ENCODE results near the gene GPX4.
"Not testable (repeated sequence)": the region's sequence is repeated elsewhere in the genome, so short reads cannot be mapped to it uniquely, and the experiment has no call there.

Gene GPX4

DNA sequence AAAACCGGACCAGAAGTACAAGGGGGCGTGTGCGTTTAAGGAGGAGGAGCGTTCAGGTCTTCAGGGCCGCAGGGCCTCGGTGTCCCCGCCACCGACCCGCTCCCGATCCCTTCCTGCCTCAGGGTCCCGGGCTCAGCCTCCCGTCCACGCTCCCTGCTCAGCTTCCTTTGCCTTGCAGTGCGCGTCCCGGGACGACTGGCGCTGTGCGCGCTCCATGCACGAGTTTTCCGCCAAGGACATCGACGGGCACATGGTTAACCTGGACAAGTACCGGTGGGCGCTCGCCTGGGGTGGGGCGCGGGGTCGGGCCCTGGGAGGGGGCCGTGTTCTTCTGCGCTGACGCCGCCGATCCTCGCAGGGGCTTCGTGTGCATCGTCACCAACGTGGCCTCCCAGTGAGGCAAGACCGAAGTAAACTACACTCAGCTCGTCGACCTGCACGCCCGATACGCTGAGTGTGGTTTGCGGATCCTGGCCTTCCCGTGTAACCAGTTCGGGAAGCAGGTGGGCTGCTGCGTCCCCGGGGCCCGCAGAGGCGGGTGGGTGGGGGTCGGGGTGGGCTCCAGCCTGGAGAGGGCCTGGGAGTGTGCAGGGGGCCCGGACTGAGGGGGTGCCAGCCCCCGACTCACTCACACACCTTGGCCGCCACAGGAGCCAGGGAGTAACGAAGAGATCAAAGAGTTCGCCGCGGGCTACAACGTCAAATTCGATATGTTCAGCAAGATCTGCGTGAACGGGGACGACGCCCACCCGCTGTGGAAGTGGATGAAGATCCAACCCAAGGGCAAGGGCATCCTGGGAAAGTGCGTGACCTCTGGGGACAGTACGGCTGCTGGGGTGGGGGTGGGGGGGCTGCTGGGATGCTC, 1.4 kb downstream of the GPX4 start:
- DNase-seq, result no peak

DNA sequence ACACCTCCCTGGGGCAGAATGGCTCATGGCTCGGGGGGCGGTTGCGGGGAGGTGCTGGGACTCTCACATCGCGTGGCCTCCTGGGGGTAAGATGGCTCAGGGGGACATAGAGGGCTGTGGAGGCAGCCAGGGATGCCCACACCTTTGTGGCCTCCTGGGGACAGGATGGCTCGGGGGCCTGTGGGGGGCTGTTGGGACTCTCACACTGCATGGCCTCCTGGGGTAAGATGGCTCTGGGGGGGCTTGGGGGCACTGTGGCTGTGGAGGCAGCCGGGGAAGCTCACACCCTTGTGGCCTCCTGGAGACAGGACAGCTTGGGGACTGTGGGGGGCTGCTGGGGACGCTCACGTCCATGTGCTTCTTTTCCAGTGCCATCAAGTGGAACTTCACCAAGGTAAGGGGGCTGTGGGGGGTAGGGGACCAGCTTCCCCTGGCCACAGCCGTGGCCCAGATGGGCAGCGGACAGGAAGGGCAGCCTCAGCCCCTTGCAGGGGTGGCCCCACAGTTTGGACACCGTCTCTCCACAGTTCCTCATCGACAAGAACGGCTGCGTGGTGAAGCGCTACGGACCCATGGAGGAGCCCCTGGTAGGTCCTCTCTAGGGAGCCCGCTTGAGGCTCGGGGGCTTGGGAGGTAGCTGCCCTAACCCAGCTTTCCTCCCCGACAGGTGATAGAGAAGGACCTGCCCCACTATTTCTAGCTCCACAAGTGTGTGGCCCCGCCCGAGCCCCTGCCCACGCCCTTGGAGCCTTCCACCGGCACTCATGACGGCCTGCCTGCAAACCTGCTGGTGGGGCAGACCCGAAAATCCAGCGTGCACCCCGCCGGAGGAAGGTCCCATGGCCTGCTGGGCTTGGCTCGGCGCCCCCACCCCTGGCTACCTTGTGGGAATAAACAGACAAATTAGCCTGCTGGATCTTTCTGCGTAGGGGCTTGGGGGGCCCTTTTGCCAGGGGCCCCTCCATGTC, 2.4 kb downstream of the GPX4 start:
- DNase-seq, result no peak

DNA sequence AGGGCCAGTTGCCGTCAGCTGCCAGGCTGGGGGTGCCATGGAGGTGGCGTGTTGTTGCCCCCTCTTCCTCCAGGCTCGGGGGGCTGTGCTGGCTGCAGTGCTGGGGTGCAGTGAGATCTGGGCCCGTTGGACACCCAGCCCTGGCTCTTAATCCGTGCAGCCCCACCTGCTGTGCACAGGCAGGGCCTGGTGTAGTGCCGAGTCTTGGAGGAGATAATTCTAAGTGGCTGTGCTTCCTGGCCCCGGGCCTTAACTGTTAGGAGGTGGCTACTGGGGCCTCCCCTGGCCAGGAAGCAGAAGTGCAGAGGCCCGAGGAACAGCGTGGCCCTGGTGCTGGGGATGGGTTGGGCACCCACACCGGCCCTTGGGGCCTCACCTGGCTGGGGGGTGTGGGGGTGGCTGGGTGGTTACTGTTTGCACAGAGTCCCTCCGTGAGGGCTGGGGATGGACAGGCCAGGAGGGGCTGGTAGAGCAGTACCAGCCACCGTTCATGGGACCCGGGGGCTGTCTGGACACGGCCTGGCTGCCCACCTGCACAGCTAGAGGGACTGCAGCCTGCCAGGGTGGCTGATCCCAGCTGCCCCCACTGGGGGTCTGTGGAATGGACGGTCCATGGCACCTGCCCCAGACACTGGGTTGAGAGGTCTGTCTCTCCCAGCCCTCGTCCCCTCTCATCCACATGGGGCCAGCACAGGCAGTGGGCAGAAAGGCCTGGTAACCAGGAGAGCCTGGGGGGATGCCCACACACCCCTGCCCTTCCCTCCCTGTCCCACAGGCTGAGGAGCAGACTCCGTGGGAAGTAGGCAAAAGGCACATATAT, 3.3 kb downstream of the GPX4 start:
- DNase-seq, result no peak

DNA sequence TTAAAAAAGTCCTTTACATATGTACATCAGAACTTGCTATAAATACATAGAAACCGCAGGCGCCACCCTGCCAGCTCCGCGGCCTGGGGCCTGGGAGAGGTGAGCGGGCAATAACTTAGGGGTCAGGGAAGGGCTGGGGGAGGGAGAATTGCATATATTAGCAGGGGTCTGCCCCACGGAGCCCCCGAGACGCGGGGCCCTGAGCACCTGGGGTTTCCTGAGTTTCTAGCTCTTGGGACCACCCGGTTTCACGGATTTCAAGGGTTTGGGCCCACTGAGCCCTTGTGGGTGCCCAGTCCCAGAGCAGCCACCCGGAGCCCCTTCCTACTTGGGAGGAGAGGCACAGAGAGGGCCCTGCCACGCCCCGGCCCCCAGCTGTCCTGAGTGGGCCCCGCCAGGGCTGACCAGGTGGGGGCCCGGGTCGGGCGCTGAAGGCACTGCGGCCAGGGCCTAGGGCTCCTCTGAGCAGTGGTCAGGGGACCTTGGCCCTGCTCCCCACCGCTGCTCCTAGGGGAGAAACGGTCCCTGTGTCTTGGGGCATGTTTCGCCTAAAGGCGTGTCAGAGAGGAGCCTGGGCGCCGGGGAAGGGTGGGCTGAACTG, 4.0 kb downstream of the GPX4 start:
- no peak for DNase-seq

DNA sequence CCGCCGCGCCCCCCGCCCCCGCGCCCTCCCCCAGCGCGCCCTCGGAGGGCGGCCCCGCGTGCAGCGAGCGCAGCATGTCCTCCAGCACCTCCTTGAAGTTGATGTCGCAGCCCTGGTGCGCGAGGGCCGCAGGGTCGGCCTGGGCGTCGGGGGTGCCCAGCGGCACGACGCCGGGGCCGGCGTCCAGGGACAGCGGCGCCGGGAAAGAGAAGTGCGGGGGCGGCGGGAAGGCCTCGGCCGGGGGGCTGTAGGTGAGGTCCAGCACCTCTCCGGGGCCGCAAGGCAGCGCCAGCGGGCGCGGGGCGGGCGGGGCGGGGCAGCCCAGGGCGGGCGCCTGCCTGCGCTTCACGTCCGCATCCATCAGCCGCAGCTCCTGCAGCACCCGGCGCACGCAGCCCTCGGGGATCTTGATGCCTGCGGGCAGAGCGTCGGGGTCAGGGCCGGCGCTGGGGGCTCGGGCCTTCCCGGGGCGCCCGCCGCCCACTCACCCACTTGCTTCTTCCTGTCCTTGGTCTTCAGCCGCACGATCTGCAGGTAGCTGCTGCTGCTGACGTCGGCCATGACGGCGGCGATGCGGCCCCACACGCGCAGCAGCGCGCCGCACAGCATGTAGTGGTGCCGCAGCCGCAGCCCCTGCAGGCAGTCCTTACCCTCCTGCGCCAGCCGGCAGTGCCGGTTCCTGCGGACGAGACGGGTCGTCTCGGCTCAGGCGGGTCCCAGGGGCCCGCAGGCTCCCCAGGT, 4.7 kb downstream of the GPX4 start:
- no peak for DNase-seq

DNA sequence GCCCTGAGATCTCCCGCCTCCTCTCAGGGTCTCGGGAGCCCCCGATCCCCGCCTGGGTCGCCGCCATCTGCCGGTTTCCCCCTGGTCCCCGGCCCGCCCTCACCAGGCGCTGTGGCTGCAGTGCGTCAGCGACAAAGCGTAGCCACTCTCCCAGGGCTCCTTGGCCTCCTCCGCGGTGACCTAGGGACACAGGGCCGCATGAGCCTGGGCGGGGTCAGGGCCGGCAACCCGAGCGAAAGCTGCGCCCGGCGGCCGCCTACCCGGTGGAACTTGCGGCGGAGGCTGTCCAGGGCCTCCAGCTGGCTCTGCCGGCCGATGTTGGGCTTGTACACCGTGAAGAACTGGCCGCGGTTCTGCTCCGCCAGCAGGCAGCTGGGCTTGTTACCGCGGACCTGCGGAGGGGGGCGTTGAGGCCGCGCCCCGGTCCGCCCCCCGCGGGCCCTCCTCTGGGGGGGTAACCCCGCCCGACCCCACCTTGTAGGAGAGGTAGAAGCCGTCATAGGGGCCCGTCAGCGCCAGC, 5.3 kb downstream of the GPX4 start:
- DNase-seq, result no peak

DNA sequence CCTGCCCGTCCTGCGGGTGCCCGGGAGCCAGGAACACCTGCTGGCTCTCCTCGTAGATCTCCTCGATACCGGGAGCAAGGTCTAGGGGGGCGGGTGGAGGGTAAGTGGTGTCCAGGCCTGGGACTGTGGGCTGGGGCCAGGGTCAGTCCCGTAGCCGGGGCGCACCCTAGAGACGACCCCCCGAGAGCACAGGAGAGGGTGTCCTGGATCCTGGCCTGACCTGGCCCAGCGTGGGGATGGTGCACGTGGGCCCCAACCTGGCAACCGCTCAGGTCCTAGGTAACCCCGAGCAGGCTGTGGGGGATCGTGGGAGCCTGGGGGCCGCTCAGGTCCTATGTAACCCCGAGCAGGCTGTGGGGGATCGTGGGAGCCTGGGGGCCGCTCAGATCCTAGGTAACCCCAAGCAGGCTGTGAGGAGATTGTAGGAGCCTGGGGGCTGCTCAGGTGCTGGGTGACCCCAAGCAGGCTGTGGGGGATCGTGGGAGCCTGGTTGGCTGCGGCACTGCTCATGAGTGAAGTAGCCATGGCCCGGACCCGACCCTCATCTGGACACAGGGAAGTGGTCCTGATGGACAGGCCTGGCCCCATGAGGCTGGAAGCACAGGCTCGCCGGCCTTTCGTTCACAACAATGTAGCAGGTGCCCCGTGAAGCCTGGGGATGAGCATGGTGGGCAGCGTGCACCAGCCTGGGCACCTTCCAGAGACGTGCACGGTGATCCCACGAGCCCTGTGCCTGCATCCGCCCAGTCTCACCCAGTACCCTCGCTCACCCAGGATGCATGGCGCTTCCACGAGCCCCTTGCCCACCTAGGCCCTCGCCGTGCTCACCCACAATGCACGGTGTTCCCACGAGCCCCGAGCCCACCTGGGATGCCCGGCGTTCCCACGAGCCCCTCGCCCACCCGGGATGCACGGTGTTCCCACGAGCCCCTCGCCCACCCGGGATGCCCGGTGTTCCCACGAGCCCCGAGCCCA, 6.2 kb downstream of the GPX4 start:
- no peak for DNase-seq

DNA sequence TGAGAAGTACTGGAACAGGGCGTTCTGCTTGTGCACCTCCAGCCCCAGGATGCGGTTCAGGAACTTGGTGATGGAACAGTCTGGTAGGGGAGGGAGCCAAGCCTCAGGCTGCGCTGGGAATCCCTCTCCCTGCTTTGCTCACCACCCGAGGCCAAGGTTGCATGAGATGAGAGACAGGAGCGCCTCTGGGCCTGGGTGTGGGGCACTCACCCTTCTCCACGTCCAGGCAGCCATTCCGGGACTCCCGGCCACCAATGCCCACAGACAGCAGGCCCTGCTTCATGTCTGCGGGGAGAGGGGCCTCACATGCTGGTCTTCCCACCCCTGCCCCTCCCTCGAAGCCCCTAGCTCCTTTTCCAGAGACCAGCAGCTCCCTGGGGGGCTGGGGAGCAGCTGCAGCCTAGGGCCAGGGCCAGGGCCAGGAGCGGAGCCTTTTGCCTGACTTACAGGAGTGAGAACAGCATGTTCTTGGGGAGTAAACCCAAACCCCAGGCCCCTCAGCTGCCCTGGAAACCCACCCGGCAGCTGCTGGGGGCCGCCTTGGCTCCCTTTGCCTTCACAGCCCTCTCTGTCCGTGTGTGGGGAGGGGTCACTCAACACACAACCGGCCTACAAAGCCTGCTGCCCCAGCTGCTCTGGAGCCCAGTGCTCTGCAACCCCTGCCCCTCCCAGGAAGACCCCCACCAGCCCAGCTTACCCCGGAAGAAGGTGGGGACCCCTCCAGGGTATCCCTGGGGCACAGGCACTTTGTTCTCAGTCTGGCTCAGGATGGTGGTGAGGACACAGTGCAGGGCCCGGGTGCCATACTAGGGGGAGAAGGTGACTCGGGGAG, 7.2 kb downstream of the GPX4 start:
- no peak for DNase-seq

DNA sequence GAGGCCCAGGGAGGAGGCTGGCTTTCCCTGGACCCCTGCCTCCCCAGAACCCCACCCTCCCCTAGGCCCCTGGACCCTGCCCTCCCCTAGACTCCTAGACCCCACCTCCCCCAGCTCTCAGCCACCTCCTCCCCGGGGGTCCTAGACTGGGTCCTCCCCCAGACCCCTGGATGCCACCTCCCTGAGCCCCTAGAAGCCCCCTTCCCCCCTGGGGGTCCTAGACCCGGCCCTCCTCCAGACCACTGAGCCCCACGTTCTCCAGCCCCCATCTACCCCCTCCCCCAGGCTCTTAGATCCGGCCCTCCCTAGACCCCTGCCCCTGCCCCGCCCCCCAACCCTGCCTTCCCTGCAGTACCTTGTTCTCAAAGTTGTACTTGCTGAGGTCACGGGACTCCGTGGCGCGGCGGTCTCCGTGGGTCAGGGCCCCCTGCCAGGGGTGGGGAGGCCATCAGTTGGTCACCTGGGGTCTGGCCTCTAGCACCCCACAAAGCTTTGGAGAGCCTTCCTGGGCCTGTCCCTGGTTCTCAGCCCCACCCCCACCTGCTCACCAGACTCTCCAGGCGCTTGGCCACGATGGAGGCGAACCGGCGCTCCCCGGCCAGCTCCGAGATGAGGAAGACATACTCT, 8.0 kb downstream of the GPX4 start:
- no peak for DNase-seq

DNA sequence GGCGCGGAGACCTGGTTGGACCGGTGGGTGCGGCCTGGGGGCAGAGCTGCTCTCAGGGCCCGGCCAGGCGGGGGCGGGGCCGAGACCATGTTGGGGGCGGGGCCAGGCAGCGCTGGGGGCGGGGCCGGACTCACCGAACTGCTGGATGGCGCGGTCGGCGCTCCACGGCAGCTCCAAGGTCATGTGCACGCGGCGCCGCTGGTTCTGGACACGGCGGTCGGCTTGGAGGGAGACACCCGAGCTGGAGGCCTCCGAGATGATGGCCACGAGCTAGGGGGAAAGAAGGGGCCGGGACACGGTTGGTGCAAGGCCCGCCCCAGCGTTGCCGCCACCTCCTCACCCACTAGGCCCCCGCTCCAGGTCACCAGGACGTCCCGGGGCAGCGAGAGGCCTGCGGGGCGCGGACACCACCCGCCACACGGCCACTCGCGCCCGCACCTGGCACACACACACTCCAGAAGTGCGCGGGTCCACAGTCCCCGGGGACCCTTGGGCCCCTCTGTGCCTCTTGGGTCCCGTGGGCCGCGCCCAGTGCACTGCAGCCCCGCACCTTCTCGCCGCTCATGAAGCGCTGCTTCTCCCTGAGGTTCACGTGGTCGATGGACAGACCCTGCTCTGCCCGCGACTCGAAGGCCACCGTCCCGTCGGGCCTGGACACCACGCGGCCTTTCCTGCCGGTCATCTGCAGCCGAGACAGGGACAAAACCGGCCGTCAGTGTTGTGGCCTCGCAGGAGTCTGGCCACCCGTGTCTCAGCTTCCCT, 8.7 kb downstream of the GPX4 start:
- no peak for DNase-seq

DNA sequence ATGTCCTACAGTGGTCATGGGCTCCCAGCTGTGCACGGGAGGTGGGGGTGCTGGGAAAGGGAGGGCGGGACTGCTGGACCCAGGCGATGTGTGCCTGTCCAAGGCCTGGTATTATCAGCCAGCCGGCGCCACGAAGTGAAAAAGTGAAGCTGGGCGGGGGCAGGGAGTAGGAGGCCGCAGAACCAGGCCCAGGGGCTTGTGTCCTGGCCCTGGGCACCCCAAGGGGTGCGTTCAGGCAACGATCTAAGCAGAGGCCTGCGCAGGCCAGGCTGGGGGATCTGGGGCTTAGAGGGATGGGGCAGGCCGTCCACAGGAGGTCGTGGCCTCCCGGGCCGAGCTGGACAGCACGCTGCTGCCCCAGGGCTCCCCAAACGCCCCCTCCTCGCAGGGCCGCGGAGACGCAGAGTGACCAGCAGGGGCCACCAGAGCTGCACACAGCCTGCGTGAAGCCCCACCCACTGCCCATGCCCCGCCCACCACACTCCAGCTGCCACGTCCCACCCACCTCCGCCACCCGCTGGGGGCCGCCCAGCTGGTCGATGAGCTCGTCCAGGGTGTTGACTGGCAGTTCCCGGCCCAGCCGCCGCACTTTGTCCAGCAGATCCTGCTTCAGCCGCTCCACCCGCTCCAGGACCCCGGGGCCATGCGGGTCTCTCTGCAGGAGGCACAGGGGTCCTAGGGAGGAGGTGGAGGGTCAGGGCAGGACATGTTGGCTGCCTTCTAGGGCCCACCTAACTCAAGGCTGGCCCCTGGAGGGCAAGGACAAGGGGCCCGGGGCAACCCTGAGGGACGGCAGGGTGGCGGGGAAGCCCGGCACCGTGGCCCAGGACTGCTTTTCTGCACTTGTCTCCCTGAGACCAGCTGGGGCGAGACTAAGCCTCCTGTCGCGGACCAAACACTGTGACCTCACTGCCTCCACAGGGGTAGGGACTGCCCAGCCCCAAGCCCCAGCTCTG, 9.5 kb downstream of the GPX4 start:
- peak; percentile 88 for DNase-seq

DNA sequence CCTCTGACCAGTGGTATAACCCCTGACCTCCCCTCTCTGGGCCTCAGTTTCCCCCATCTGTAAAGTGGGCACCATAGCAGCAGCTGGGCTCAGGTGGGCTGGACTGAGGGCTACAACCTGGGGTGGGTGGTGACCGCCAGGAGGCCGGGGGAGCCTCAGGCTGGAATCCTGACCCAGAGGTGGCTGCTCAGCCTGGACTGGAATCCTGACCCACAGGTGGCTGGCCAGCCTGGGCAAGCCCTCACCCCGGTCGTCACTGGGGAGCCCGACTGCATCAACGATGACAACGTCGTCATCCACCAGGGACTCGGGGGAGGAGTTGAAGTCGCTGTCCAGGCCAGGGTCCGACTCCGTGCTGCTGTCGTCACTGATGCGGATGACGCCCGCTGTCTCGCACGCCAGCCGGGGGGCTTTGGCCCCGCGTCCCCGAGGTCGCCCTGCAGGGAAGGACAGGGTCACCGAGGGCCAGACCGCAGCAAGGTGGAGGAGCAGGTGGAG, 10.2 kb downstream of the GPX4 start:
- no peak for DNase-seq

DNA sequence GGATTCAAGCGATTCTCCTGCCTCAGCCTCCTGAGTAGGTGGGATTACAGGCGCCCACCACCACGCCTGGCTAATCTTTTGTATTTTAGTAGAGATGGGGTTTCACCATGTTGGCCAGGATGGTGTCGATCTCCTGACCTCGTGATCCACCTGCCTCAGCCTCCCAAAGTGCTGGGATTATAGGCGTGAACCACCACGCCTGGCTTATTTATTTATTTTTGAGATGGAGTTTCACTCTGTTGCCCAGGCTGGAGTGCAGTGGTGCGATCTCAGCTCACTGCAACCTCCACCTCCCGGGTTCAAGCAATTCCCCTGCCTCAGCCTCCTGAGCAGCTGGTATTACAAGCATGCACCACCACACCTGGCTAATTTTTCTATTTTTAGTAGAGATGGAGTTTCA, 10.9 kb downstream of the GPX4 start:
- not testable (repeated sequence) for DNase-seq

DNA sequence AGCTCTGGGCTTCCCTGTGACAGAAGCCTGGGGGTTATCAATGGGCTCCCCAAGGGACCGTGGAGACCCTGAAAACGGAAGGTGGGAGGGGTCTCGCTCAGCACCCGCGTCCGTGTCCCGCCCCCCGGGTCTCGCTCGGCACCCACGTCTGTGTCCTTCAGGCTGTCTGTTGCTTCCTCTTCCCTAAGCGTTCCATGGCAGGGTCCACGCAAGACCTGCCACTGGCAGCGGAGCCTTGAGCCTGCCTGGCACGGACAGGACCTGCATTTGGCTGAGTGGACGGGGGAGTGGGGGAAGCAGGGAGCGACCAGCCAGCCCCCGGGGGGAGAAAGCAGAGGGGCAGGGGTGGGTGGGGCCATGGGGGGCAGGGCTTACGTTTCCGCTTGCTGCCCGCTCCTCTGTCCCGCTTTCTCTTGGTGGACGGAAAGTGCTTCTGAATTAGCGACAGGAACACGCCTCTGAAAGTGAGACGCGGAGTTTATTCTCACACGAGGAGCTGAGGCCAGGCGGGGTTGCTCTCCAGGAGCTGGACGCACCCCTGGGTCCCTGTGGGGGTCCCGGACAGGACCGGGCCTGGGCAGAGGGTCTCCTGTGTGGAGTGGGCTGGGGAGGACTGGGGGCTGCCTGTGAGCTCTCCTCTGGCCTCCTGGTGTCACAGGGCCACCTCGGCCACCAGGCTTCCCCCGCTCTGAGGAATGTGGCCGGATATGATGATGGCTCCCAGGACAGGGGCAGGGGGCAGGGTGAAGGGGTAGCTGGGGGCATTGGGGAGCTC, 12.0 kb downstream of the GPX4 start:
- no peak for DNase-seq

DNA sequence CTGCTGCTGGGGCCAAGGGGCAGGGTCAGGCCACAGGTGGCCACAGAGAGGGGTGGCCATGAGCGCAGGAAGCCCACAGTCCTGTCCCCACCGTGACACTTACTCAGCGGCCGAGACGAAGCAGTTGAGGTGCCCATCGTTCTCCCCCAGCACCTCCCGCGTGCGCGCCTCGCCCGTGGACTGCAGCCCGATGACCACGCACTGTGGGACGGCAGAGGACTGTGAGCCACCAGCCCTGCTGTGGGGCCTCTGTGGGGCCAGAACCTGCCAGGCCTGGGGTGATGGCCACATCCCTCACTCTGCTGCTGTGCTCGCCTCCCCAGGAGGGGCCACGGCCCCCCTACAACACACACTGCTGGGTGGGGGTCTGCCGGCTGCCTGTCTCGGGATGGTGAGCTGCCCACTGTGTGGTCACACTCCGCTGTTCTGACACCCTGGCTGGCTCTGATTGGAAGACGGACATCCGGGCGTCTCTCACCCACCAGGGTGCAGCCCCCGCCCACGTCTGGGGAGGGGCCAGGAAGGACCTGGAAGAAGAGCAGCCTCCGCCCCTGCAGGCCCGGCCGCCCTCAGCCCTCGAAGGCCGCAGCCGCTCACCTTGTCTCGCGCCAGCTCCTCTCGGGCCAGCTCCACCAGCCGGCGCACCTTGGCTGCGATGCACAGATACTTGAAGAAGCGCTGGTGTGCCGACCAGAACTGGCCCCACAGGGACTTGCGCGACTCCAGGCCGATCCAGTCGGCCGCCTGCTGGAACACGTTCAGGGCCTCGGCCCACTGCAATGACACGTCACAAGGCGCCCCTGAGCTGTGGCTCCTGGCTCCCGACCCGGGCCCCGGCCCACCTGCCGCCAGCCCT, 13.2 kb downstream of the GPX4 start:
- no peak for DNase-seq

Data from CD4-positive, alpha-beta T cell treated with Interleukin-21 for 1 hour (primary cell).